Skeletal muscle cell (primary cell): Measurements from ENCODE around the gene CTAGE6.
"Not testable (repeated sequence)": the region's sequence is repeated elsewhere in the genome, so short reads cannot be mapped to it uniquely, and the experiment has no call there.

Experiments used
- DNase-seq: peaks from one replicate; pipeline ENCODE4 v3.0.0-alpha.2; 2010; ENCODE audit warnings: low read depth
- H3K4me3 ChIP-seq: 2 replicates; pipeline ENCODE4 v1.5.1; 2011; ENCODE audit warnings: low read depth, mild to moderate bottlenecking, control low read depth, low read length, moderate library complexity

The CTAGE6 gene

DNA sequence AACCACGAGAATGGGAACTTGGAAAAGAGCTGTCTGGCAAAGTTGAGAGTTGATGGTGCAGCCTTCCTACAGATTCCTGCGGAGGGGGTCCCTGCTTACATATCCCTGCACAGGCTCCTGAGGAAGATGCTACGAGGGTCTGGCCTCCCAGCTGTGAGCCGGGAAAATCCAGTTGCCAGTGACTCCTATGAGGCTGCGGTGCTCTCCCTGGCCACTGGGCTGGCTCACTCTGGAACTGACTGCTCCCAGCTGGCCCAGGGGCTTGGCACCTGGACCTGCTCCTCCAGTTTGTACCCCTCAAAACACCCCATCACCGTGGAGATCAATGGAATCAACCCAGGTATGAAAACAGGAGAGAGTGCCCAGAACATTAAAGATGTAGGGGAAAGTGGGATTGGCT lies 37.2 kb downstream of the CTAGE6 start:
- not testable (repeated sequence) for DNase-seq

DNA sequence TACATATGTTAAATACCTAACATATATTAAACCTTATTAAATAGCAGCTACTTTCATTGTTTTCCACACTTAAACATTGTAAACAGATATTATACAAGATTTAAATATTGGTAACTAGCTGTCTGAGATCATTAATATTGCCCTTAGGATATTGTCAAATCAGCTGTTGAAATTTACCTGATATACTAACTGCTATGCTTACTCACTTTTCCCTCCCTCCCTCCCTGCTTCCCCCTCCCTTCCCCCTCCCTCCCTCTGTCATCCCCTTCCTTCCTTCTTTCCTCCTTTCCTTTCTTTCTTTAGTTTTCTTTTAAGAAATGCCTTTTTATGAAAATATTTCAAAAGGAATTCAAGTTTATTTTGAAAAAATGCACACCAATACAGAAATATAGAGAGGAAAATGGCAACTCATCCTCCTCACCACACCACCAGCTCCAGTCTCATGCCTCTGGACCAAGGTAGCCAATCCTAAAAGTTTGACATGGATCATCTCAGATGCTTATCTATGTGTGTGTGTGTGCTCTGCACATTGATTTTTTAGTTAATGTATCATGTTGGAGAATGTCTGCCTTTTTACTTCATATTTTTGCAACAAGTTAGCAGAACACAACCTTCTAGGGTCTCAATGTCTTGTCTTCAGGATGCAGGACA lies 41.8 kb downstream of the CTAGE6 start:
- DNase-seq, H3K4me3 ChIP-seq: not testable (repeated sequence)

More for the DNA sequence above, 37.2 kb downstream of the CTAGE6 start:
- not testable (repeated sequence) for H3K4me3 ChIP-seq

DNA sequence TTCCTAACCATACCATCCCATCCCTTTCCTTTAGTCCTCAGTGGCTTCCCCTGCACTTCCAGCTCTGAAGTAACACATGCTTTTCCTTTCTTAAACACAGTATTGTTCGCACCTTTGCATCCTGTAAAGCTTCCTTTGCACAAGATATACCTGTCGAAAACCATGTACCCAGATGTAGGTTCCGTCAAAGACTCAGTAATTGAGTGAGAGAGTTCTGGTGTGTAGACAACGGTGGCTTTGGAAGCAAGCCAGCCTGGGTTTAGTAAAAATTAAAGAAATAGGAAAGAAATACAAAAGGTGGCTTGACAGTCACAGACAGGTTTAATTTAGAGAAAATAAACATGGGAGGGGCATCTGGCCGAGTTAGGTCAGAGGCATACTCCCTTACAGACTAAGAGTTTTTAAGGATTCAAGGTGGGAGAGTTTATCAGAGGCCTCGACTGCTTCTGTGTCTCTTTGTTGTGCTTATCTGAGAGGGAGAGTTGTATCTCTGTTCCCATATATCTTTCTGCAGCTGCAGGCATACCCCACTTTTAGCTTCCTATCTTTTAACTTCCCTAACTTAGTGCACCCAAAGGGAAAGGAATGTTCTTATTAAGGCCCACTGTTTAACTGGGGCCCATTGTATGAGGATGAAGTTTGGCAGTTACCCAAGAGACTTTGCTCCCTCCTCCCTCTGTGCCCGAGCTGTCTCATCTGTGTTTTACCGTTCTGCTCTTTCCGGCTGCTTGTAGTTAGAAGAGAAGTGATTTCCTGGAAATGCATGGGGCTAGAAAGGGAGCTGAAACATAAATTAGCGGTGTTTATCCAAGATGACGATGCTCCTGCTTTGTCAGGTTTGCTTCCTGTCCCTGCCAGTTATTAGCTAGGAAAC lies 42.7 kb downstream of the CTAGE6 start:
- not testable (repeated sequence) for H3K4me3 ChIP-seq, DNase-seq

DNA sequence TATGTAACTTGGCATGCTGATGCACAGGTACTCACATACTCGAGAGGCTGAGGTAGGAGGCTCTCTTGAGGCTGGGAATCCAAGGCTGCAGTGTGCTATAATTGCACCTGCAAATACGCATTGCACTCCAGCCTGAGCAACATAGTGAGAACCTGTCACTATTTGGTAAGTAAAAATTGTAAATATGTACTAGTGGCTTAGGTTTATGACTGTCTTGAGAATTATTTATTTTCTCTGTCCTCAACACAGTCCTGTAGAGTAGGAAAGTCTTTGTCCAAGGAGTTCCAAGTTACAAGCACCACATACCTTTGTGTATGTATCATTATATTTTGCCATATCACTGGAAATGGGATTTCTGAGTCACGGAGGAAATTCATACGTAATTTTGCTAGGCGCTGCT lies 45.1 kb downstream of the CTAGE6 start:
- not testable (repeated sequence) for DNase-seq, H3K4me3 ChIP-seq

DNA sequence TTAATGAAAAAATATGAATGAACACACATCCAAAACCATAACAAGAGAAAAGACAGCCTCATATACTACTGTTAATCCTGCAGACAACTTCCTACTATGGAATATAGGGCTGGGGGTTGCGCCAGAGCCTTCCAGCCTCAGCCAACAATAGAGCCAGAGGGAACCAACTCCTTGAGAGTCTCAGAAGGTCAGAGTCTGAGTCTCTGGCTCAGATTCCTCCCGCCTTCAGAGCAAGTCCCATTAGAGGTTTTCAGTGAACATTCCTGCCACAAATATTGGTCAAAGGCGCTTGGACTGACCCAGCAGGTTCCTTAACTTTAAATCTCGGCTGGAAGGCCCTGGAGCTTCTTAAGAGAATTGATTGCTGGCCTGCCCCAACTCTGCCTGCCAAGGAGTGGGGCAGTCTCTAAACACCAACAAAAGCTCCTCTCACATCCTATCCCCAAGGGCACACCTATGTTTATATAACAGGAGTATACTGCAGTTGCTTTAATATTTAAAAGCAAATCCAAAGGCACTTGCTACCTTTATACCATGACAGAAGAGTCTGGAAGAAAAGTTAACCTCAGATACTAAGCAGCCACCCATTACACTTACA lies 45.7 kb downstream of the CTAGE6 start:
- H3K4me3 ChIP-seq, DNase-seq: not testable (repeated sequence)

DNA sequence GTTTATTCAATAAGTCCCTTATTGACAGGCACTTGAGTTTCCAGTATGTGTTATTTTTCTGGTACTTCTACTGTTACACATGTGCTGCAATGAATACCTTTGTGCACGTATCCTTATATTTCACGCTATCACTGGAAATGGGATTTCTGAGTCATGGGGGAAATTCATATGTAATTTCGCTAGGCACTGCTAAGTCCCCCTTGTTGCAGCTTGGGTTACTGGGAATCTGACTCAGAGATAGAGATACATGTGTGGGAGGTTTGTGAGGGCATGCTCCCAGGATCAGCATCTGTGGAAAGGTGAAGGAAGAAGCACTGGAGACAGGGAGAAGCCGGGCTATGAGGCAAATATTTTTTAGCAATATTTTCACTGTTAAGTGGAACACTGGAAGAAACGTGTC lies 47.6 kb downstream of the CTAGE6 start:
- not testable (repeated sequence) for H3K4me3 ChIP-seq, DNase-seq
